ENCODE measurements around the gene FAM210A.

DNA sequence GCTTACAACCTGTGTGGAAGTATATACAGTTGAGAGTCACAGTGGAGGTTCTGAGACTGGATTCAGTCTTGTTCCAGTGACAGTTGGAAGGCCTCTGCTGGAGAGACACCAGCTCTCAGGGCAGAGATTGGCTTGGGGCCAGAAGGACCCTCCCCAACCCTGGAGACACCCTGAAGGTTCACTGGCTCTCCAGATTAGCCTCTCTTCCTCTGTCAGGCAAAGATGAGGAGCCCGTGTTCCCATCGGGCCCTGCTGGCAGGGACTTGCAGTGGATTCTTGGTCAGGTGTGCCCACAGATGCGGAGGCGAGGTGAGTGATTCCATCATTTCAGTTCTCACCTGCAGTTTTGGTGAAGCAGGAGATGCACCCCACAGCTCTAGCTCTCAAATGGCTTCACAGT lies 78.6 kb downstream of the FAM210A start:
- TF ChIP-seq, protein P1, sequence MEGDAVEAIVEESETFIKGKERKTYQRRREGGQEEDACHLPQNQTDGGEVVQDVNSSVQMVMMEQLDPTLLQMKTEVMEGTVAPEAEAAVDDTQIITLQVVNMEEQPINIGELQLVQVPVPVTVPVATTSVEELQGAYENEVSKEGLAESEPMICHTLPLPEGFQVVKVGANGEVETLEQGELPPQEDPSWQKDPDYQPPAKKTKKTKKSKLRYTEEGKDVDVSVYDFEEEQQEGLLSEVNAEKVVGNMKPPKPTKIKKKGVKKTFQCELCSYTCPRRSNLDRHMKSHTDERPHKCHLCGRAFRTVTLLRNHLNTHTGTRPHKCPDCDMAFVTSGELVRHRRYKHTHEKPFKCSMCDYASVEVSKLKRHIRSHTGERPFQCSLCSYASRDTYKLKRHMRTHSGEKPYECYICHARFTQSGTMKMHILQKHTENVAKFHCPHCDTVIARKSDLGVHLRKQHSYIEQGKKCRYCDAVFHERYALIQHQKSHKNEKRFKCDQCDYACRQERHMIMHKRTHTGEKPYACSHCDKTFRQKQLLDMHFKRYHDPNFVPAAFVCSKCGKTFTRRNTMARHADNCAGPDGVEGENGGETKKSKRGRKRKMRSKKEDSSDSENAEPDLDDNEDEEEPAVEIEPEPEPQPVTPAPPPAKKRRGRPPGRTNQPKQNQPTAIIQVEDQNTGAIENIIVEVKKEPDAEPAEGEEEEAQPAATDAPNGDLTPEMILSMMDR (IDR thresholded peaks at IDR 0.05 in 2 of 3, conservative IDR thresholded peaks at IDR 0.05 in 1 of 3; ENCODE audit: borderline replicate concordance in 1 of 3, insufficient read depth in 1 of 3, low read depth in 2 of 3, low read length in 2 of 3), result no peak
- no peak for TF ChIP-seq SRF (IDR thresholded peaks at IDR 0.05; ENCODE audit: low read depth)
- TF ChIP-seq POLR2AphosphoS5 (IDR thresholded peaks at IDR 0.05; ENCODE audit: low read depth, low read length), result no peak

Measured in HCT116 (cell line).